Jurkat, Clone E6-1 (cell line): Measurements from ENCODE around the gene HSD11B1.
"Not testable (repeated sequence)": the region's sequence is repeated elsewhere in the genome, so short reads cannot be mapped to it uniquely, and the experiment has no call there.

Experiments
- DNase-seq: peaks from one replicate; pipeline ENCODE4 v3.0.0-alpha.2; 2011; ENCODE audit warnings: low read depth, low spot score
- H3K4me3 ChIP-seq: 2 replicates; pipeline ENCODE4 v1.5.1; 2011; ENCODE audit warnings: mild to moderate bottlenecking, low read length, control low read depth, moderate library complexity

Gene HSD11B1

GRCh38 chr1:209688746-209689234, 15.9 kb upstream of the HSD11B1 start:
- H3K4me3 ChIP-seq, result no peak overlapping the region
- DNase-seq, result no peak

DNA sequence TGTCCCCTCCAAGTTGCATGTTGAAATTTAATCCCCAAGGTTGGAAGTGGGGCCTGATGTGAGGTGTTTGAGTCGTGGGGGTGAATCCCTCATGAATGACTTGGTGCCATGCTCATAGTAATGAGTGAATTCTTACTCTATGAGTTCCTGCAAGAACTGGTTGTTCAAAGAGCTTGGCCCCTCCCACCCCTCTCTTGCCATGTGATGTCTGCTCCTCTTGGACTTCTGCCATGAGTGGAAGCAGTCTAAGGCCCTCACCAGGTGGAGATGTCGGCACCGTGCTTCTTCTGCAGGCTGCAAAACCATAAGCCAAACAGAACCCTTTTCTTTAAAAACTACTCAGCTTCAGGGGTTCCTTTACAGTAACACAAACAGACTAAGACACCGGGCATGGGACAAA, 15.2 kb upstream of the HSD11B1 start:
- no peak overlapping the region for H3K4me3 ChIP-seq
- DNase-seq, result no peak

GRCh38 chr1:209691237-209691636, 13.4 kb upstream of the HSD11B1 start:
- DNase-seq, result no peak
- no peak overlapping the region for H3K4me3 ChIP-seq

DNA sequence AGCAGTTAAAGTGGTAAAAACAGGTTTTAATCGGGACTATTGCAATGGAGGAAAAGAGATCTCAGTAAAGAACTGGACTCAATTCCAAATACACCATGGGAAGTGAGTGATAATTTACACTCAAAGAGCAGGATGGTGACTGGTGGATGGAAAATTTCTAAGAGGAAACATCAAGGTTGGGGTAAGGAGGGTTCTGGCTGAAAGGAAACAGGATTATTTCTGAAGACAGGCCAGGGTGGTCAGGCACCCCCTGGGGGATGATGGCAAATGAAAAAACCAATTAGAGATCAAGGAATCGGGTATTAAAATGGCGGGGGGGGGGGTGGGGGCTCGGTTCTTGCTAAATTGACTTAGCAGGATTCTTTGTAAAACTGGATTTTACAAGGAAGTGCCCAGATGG, 12.3 kb upstream of the HSD11B1 start:
- no peak for DNase-seq

GRCh38 chr1:209692745-209693504, 11.7 kb upstream of the HSD11B1 start:
- peak; percentile 49 for DNase-seq
- no peak overlapping the region for H3K4me3 ChIP-seq

More for the DNA sequence above, 12.3 kb upstream of the HSD11B1 start:
- H3K4me3 ChIP-seq, result no peak overlapping the region

DNA sequence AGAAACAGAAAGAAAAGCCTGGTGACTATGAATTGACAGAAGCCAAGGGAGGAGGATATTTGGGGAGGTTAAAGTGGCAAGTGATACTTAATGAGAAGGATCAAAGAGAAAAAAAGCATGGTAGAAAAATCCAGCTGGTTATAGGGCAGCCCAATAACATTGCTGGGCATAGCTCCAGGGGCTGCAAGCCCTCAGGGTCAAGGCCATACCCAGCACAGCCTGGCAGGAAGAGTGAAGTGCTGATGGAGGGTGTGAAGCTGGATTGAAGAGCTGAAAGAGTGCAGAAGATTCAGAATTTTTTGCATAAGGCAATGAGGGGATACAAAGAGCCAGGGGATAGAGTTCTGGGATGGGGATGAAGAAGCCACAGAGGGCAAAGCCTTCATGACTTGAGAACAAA, 8.0 kb upstream of the HSD11B1 start:
- DNase-seq, result no peak
- no peak overlapping the region for H3K4me3 ChIP-seq

DNA sequence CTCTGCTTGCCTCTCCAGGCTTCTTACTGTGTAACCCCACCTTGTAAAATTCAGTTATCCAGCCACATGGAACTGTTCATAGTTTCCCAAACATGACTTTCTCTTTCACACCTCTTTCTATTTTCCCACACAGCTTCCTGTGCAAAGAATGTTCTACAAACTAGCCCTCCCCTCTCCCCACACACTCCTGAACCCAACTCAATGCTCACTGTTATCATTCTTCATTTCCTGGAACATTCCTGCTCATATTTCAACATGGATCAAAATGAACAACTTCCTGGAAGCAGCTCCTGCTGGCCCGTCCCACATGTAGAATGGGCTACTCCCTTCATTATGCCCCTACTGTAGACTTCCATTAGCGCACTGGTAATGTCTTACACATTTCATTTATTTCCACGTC, 7.5 kb upstream of the HSD11B1 start:
- H3K4me3 ChIP-seq, result no peak overlapping the region
- no peak for DNase-seq

DNA sequence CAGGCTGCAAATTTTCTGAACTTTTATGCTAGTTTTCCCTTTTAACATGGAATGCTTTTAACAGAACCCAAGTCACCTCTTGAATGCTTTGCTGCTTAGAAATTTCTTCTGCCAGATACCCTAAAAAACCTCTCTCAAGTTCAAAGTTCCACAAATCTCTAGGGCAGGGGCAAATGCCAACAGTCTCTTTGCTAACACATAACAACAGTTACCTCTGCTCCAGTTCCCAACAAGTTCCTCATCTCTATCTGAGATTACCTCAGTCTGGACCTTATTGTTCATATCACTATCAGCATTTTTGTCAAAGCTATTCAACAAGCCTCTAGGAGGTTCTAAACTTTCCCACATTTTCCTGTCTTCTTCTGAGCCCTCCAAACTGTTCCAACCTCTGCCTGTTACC, 4.0 kb upstream of the HSD11B1 start:
- H3K4me3 ChIP-seq, DNase-seq: not testable (repeated sequence)

GRCh38 chr1:209702832-209703231, 1.8 kb upstream of the HSD11B1 start:
- no peak overlapping the region for H3K4me3 ChIP-seq
- DNase-seq, result no peak

GRCh38 chr1:209703834-209704504, 677 bp upstream of the HSD11B1 start:
- no peak for DNase-seq
- H3K4me3 ChIP-seq, result no peak overlapping the region

- H3K4me3 ChIP-seq, result no peak overlapping the region
- no peak for DNase-seq
Measured at GRCh38 chr1:209705033-209705598, 470 bp downstream of the HSD11B1 start.

DNA sequence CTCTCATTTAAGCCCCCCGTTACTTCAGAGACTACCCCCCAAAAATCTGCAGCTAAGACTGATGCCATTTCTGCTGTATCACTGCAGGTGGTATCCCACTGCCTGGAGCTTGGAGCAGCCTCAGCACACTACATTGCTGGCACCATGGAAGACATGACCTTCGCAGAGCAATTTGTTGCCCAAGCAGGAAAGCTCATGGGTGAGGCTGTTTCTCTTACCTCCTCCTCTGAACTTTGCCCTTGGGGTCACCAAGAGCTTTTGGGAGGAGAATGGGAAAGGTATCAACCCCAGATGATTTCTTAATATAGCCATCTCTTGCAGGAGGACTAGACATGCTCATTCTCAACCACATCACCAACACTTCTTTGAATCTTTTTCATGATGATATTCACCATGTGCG, 2.0 kb downstream of the HSD11B1 start:
- DNase-seq, result no peak
- H3K4me3 ChIP-seq, result no peak overlapping the region

GRCh38 chr1:209707308-209707707, 2.7 kb downstream of the HSD11B1 start:
- DNase-seq, result no peak
- H3K4me3 ChIP-seq, result no peak overlapping the region

DNA sequence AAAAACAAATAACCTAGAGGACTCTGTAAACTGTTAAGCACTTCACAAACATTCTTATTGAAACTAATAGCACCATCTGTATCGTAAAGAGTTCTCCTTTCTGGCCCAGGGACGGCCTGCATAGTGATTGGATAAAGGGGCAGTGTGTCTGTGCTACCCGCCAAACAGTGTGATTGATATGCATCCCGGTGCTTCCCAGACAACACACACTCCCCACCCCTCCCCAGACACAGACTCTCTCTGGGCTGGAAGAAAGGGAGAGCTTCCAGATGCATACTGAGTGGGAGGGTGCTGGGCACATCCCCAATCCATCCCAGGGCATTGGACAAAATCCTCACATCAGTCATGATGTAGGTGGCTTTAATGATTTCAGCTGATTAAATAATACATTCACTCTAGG, 3.7 kb downstream of the HSD11B1 start:
- no peak overlapping the region for H3K4me3 ChIP-seq
- no peak for DNase-seq

- no peak overlapping the region for H3K4me3 ChIP-seq
- DNase-seq, result no peak
Measured at GRCh38 chr1:209710093-209710492, 5.4 kb downstream of the HSD11B1 start.

- no peak overlapping the region for H3K4me3 ChIP-seq
- no peak for DNase-seq
Measured at GRCh38 chr1:209710847-209711246, 6.2 kb downstream of the HSD11B1 start.

- H3K4me3 ChIP-seq, result no peak overlapping the region
- DNase-seq, result no peak
Measured at GRCh38 chr1:209714338-209714737, 9.7 kb downstream of the HSD11B1 start.

- DNase-seq, result no peak
- H3K4me3 ChIP-seq, result no peak overlapping the region
Measured at GRCh38 chr1:209715314-209715713, 10.7 kb downstream of the HSD11B1 start.

DNA sequence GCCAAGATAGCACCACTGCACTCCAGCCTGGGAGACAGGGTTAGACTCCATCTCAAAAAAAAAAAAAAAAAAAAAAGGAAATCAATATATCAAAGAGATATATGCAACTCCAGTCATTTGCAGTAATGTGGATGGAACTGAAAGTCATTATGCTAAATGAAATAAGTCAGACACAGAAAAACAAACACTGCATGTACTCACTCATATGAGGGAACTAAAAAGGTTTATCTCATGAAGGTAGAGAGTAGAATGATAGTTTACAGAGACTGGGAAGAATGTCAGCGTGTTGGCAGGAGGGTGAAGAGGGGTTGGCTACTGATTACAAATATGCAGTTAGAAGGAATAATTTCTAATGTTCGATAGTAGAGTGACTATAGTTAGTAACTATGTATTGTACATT, 13.2 kb downstream of the HSD11B1 start:
- H3K4me3 ChIP-seq, result no peak overlapping the region
- no peak for DNase-seq

GRCh38 chr1:209720326-209720725, 15.7 kb downstream of the HSD11B1 start:
- no peak overlapping the region for H3K4me3 ChIP-seq
- no peak for DNase-seq
